Stimulated activated CD8-positive, alpha-beta memory T cell treated with anti-CD3 and anti-CD28 coated beads, Interleukin-4, amount 100 ng/mL, for 4 hours (primary cell): ENCODE measurements around the gene UBE2L3.
A peak's percentile ranks its signal among the peaks of the same experiment; 100 is the strongest.
"Not testable (repeated sequence)": the region's sequence is repeated elsewhere in the genome, so short reads cannot be mapped to it uniquely, and the experiment has no call there.

ENCODE experiments used
- DNase-seq, 2 donors: peaks; one replicate each; pipeline ENCODE4 v3.0.0-alpha.2; 2020; ENCODE audit warnings: low read depth in 2 of 2, low spot score in 1 of 2

The UBE2L3 gene

GRCh38 chr22:21642584-21643448 is 75.3 kb downstream of the UBE2L3 start:
- DNase-seq = no peak

GRCh38 chr22:21643533-21644357 is 76.2 kb downstream of the UBE2L3 start:
- no peak for DNase-seq

GRCh38 chr22:21645513-21645912 is 78.0 kb downstream of the UBE2L3 start:
- DNase-seq = not testable (repeated sequence)

- peak in 1 of 2 donors; percentile 58 for DNase-seq
Measured at GRCh38 chr22:21646608-21647590, 79.4 kb downstream of the UBE2L3 start.

GRCh38 chr22:21650280-21650679 is 82.8 kb downstream of the UBE2L3 start:
- DNase-seq = no peak

GRCh38 chr22:21650823-21651520 is 83.5 kb downstream of the UBE2L3 start:
- no peak for DNase-seq

GRCh38 chr22:21651521-21652009 is 84.1 kb downstream of the UBE2L3 start:
- no peak for DNase-seq

- peak; percentile 60 to 65 for DNase-seq
Measured at GRCh38 chr22:21652010-21652546, 84.6 kb downstream of the UBE2L3 start.

- no peak for DNase-seq
Measured at GRCh38 chr22:21652547-21653545, 85.3 kb downstream of the UBE2L3 start.

- no peak for DNase-seq
Measured at GRCh38 chr22:21657020-21657359, 89.5 kb downstream of the UBE2L3 start.

- peak; percentile 45 to 60 for DNase-seq
Measured at GRCh38 chr22:21657360-21658032, 90.0 kb downstream of the UBE2L3 start.

GRCh38 chr22:21659864-21660525 is 92.5 kb downstream of the UBE2L3 start:
- DNase-seq = no peak

- DNase-seq = no peak
Measured at GRCh38 chr22:21660904-21661303, 93.4 kb downstream of the UBE2L3 start.

GRCh38 chr22:21661991-21662390 is 94.5 kb downstream of the UBE2L3 start:
- no peak for DNase-seq

- no peak for DNase-seq
Measured at GRCh38 chr22:21663738-21664137, 96.2 kb downstream of the UBE2L3 start.

GRCh38 chr22:21665047-21665851 is 97.7 kb downstream of the UBE2L3 start:
- DNase-seq = no peak

- no peak for DNase-seq
Measured at GRCh38 chr22:21666786-21667185, 99.3 kb downstream of the UBE2L3 start.
